PFSK-1 (cell line): ENCODE results near the gene IRF2.

Experiments used
- FOXP2 ChIP-seq: optimal IDR thresholded peaks from 2 replicates; pipeline ENCODE3; 2011; ENCODE audit warnings: borderline replicate concordance, control low read depth, inconsistent platforms; ENCODE audit not compliant: insufficient read depth; ENCODE audit errors: extremely low read length, extremely low read depth
- POLR2AphosphoS5 ChIP-seq: IDR thresholded peaks from 2 replicates; pipeline ENCODE4 v1.6.1; 2012; ENCODE audit warnings: low read depth, mild to moderate bottlenecking, control low read depth, low read length, moderate library complexity
- SIN3A ChIP-seq: IDR thresholded peaks from 2 replicates; pipeline ENCODE4 v1.6.1; 2012; ENCODE audit warnings: mild to moderate bottlenecking, low read length, moderate library complexity, borderline replicate concordance; ENCODE audit not compliant: insufficient read depth
- TAF1 ChIP-seq: IDR thresholded peaks from 2 replicates; pipeline ENCODE4 v1.6.1; 2012; ENCODE audit warnings: low read length, control low read depth, borderline replicate concordance; ENCODE audit not compliant: insufficient read depth
- TF ChIP-seq, protein P1 (sequence below), 2 experiments: IDR thresholded peaks; 2 replicates each; pipeline versions ENCODE4 v1.6.1 to v1.8.0; 2011 to 2012; ENCODE audit warnings: low read depth in 2 of 2, low read length in 2 of 2, control low read depth in 1 of 2, inconsistent platforms in 1 of 2, mild to moderate bottlenecking in 1 of 2, moderate library complexity in 1 of 2; ENCODE audit not compliant: insufficient read depth in 1 of 2

Gene IRF2

GRCh38 chr4:184355111-184355604 is 119.2 kb downstream of the IRF2 start:
- TF ChIP-seq FOXP2 (peak; percentile 77), TAF1 (no peak), SIN3A (peak; percentile 84; the same call in 1 of the 2 replicates), POLR2AphosphoS5 (no peak)
- TF ChIP-seq, protein P1, sequence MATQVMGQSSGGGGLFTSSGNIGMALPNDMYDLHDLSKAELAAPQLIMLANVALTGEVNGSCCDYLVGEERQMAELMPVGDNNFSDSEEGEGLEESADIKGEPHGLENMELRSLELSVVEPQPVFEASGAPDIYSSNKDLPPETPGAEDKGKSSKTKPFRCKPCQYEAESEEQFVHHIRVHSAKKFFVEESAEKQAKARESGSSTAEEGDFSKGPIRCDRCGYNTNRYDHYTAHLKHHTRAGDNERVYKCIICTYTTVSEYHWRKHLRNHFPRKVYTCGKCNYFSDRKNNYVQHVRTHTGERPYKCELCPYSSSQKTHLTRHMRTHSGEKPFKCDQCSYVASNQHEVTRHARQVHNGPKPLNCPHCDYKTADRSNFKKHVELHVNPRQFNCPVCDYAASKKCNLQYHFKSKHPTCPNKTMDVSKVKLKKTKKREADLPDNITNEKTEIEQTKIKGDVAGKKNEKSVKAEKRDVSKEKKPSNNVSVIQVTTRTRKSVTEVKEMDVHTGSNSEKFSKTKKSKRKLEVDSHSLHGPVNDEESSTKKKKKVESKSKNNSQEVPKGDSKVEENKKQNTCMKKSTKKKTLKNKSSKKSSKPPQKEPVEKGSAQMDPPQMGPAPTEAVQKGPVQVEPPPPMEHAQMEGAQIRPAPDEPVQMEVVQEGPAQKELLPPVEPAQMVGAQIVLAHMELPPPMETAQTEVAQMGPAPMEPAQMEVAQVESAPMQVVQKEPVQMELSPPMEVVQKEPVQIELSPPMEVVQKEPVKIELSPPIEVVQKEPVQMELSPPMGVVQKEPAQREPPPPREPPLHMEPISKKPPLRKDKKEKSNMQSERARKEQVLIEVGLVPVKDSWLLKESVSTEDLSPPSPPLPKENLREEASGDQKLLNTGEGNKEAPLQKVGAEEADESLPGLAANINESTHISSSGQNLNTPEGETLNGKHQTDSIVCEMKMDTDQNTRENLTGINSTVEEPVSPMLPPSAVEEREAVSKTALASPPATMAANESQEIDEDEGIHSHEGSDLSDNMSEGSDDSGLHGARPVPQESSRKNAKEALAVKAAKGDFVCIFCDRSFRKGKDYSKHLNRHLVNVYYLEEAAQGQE (IDR thresholded peaks at IDR 0.05; ENCODE audit: insufficient read depth in 1 of 2, low read depth in 2 of 2, low read length in 2 of 2): peak in 1 of 2 experiments; percentile 65; a peak in 2 of 4 replicates

GRCh38 chr4:184352891-184353290 is 121.5 kb downstream of the IRF2 start:
- TF ChIP-seq FOXP2 (no peak), SIN3A (no peak), POLR2AphosphoS5 (no peak), TAF1 (no peak)
- TF ChIP-seq, protein P1 (IDR thresholded peaks at IDR 0.05; ENCODE audit: insufficient read depth in 1 of 2, low read depth in 2 of 2, low read length in 2 of 2): no peak

- TF ChIP-seq TAF1 (no peak), FOXP2 (no peak), SIN3A (no peak), POLR2AphosphoS5 (no peak)
- TF ChIP-seq, protein P1 (IDR thresholded peaks at IDR 0.05; ENCODE audit: insufficient read depth in 1 of 2, low read depth in 2 of 2, low read length in 2 of 2): no peak
Measured at GRCh38 chr4:184351560-184352451, 122.5 kb downstream of the IRF2 start.

GRCh38 chr4:184350964-184351363 is 123.4 kb downstream of the IRF2 start:
- TF ChIP-seq TAF1 (no peak), SIN3A (no peak), FOXP2 (no peak), POLR2AphosphoS5 (no peak)
- TF ChIP-seq, protein P1 (IDR thresholded peaks at IDR 0.05; ENCODE audit: insufficient read depth in 1 of 2, low read depth in 2 of 2, low read length in 2 of 2): no peak
